COLO668 (cell line): ENCODE results near the gene PGAM2.

ENCODE experiments used
- DNase-seq: peaks from one replicate; lab custom pipeline; 2025; ENCODE audit not compliant: unreplicated experiment; lab: John Stamatoyannopoulos, UW

PGAM2 gene

DNA sequence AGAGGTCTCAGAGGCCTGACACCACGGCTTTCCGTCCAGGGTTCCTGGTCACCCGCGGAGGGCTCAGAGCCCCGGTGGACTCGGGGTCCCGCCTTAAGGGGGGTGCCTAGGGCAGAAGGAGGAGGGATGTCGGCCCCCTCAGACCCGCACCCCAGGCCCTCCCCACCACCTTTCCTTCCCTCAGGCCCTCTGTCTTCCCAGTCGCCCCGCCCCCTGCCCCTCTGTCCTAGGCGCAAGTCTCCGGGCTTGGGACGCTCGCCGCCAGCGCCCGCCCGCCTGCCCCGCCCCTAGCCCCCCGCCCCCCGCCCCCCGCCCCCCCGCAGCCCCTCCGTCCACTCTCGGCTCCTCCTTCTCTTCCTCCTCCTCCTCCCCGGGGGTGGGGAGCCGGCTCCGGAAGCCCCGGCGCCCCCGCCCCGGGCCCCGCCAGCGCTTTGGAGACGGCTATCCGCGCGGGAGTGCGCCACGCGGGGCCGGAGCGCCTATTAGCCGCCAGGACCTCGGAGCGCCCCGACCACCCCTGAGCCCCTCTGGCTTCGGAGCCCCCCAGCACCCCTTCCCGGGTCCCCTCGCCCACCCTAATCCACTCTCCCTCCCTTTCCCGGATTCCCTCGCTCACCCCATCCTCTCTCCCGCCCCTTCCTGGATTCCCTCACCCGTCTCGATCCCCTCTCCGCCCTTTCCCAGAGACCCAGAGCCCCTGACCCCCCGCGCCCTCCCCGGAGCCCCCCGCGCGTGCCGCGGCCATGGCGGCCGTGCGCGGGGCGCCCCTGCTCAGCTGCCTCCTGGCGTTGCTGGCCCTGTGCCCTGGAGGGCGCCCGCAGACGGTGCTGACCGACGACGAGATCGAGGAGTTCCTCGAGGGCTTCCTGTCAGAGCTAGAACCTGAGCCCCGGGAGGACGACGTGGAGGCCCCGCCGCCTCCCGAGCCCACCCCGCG lies 38.8 kb upstream of the PGAM2 start, which contains the start of gene AEBP1:
AEBP1 (plus strand) TSS at position 423 of the 937 bp plus-strand sequence; CDS start at position 744, 321 bp downstream.
- DNase-seq = no peak

DNA sequence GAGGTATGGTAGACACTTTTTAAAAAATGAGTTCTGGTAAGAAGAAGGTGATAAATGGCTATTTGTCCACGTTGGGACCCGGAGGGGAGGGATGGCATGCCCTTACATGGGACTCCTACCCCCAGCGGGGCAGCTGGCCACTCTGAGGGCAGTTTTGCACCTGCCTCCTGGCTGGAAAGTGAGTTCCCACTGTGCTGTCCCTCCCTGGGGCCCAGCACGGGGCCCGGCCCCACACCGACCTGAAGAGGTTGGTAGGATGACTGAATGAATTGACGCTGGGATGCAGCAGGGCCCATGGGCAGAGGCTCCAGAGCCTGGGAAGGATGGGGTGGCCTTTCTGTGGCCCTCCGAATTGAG lies 38.2 kb upstream of the PGAM2 start:
- DNase-seq = no peak

DNA sequence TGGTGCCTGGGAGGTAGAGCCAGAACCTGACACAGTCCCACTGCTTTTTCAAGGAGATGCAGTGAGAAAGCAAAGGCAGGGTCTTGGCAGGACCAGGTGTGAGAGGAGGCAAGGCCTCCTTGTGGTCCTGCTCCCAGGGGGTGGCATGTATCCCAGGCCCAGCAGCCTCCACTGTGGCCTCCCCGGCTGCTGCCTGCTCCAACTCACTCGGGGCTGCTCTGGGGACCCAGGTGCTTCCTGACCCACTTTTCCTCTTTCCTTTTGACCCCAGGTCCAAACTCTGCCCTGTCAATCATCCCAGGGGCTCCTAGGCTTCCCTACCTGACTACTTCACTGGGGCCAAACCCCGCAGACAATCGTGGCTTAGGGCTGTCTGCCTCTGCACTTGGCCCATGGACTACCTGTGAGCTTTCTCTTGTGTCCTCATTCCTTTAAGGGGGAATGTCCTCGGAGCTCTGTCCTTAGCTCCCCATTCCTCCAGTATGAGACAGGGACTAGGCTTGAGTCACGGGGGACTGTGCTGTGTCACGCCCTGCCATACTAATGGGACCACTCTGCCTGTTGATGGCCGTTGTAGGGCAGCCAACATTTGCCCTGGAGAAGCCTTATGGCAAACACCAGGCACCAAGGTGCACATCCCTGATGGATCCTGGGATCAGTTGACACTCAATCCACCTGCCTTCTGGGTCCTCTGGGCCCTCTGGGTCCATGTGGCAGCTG lies 37.6 kb upstream of the PGAM2 start:
- DNase-seq = no peak

DNA sequence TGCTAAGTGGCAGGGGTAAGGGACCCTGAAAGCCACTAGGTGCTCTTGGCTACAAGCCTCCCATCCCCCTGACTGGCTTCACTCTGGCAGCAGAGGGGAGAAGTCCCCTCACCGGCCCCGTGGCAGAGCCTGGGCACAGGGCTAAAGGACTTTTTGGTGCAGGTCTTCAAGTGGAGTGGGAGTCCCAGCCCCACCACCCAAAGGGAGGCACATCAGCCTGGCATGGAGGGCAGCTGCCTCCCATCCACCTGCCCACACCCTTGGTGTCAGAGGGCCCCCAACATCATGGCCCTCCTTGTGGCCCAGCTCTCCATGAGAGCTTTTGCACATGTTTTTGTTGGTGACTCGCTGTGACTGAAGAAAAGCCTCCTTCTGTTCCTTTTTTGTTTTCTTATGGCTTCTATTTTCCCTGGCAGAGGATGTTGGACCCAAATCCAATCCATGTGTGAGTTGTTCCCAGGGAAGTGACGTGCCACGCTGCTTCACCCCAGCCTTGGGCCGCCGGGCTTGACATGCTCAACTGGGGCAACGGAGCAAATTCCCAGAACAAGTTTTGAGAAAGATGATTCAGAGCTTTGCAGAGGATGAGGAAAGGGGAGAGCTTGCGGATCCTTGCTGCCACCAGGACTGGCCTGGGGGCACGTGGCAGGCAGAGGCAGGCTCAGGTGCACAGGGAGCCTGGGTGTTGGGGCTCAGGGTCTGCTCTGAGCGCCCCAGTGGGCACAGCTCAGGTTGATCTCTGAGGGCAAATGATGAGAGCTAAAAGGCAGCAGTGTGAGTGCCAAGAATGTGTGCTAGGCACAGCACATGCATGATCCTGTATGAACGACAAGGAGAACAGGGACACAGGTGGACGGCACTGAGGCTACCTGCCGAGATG lies 36.8 kb upstream of the PGAM2 start:
- no peak for DNase-seq

DNA sequence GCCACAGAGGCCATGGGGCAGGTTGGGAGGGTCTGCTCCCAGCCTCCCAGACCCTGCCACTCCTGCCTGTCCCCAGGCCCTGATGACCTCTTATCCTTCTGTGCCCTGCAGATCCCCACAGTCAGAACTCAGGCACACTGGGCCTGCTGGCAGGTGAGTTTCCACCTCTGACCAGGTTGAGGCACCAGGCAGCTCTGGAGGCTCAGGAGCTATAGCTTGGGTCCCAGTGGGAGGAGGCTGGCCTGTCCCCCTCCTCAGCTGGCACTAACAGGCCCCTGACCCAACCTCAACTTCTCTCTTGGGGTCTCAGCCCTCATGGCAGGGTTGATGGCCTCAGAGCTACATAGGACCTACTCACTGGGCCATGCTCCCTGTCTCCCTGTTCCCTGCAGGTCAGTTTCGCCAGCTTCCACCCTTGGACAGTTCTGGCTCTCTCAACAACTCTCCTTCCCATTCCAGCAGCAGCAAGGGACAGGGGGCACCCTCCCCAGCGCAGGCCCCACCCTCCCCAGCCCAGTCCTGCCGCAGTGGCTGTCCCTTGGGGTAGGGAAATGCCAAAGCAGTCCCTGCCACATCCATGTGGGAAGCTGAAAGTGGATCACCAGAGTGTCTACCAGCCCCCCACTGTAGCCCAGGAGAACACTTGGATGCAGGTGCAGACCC lies 36.1 kb upstream of the PGAM2 start:
- no peak for DNase-seq

DNA sequence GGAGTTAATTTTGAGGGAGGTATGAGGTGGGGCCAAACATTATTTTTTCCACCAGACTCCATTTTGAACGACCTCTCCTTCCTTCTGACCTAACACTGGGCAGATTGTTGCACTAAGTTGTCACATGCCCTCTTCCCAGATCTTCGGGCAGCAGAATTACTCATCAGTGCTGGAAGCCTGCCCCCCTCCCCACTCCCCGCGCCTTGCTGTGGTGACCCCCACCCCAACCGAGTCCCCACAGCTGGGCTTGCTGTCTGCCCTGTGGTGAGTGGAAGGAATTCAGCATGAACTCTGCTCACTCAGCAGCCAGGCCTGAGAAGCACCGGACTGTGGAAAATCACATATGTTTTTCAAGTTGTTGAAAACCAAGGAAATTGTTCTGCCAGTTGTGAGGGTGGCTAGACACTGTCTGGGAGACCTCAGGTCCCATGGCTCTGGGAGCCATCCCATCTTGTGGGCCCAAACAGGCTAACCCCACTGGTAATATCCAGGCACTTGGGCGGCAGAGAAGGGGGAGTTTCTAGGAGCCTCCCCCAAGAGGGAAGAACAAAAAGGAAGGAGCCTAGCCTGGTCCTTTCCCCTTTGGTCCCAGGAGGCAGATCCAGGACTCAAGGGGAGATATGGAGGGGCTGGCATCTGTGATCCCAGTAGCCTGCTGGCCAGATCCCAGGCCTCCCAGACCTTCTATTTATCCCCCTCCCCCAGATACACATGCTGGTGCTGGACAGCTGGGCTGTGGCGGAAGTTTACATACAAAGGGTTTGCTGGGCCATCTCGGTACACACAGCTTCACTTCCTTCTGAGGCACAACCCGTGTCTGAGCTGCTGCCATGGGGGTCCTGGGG lies 35.3 kb upstream of the PGAM2 start:
- DNase-seq = no peak

DNA sequence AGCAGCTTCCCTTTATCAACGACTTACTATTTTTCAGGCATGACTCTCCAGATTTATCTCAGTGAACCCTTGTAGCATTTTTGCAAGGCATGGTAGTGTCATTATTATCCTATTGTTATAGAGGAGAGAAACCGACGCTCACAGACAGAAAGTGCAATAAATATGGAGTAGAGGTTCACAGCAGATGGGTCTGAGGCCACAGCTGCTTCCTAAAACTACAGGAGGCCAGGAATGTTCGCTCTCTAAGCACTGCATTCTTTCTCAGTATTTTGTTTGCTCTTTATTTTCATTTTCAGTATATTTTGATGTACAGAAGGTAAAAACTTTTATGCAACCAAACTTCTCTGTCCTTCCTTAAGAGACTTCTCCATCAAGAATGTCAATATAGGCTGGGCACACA lies 34.3 kb upstream of the PGAM2 start:
- no peak for DNase-seq

DNA sequence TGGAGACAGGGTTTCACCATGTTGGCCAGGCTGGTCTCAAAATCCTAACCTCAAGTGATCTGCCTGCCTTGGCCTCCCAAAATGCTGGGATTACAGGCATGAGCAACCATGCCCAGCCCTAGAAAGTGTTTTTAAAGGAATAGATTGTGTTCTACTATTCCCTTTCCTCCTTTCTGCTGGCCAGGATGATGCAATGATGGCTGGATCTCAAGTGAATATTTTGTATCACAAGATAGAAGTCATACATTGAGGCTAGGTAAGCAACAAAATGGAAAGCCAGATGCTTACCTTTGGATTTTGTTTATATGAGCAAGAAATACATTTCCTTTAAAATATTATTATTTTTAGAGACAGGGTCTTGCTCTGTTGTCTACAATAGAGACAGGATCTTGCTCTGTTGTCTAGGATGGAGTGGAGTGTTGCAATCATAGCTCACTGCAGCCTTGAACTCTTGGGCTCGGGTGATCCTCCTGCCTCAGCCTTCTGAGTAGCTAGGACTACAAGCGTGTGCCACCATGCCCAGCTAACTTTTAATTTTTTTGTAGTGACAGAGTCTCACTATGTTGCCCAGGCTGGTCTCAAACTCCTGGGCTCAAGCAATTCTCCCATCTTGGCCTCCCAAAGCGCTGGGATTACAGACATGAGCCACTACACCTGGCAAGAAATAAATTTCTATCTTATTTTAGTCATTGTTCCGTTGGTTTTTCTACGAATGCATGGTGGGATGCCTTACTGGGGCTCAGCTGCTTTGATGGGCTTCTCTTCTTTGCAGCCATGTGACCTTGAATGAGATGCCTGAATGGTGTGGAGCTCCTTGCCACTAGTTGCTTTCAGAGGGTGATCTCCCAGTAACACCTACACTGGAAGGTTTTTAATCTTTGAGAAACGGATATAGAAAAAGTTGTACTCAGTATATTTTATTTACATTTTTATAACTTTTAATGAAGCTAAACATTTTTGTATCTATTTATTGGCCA lies 33.0 kb upstream of the PGAM2 start:
- DNase-seq = no peak

DNA sequence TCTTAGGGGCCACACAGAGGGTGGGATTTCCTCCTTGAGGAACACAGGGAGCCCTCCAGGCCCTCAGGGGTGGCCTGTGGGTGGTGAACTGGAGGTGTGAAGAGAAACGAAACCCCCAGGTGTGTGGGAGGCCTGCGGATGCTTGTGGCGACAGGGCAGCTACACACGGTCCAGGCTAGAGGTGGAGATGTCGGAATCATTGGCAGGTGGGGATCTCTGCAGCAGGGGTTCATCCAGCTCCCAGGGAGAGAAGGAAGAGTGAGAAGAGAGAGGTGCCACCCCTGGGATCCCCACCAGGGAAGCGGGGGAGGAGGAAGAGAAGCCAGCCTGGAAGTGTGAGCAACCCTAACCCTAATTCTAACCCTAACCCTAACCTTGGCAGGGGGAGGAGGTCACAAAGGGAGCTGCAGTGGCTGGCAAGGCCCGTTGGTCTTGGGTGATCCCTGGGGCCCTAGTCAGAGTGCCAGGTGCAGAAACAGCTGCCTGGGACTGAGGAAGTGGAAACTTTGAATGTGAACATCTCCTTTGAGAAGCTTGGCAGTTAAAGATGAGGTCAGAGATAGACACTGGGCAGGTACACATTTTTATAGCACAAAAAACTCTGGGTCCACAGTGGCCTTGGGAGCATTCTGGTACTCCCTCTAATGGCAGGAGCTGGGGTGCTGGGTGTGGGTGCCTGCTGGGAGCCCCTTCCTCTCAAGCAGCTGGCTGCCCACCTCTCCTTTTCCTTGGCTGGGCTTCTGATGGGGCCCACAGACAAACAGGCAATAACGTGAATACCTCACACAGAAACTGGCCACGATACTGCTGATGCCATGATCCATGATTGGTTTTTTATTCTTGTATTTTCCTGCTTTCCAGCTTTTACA lies 31.9 kb upstream of the PGAM2 start:
- DNase-seq = no peak

DNA sequence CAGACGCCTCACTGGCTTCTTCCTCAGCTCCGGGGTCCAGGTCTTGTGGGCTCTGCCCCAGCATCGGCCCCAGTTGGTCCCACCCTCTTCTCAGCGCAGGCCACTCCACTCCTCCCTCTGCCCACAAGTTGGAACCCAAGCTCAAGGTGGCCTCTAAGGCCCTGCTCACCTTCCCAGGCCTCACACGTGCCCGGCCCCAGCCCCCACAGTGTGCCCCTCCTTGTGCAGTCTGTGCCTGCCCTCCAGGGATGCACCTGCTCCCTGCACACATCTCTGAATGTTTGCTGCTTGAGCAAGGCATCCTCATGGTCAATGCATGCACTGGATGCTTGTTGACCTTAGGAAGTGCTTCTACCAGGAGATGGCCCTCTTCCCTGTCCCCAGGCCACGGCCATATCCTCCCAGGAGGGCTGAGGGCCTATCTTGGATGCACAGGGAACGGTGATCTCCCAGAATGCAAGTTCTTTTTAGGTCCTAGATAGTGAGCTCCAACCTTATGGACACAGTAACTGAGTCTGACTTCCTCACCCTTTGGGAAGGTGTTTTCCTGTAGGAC lies 31.0 kb upstream of the PGAM2 start:
- DNase-seq = no peak

DNA sequence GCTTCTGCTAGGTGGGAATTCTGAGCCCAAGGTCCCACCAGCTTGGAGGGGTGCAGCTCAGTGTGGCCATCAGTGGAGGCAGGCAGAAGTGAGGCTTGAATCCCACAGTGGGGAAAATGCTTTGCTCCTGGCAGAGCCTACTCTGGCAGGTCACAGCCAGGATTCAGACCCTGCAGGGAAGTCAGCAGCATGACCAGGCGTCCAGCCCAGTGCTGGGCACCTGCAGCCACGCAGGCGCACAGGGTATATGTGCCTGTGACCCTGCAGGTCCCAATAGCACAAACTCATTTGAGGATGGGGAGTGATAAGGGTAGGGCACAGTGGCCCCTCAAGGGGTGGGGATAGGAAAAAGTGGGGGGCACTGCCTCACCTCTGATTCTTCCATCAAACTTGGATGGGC lies 30.4 kb upstream of the PGAM2 start:
- DNase-seq = no peak

DNA sequence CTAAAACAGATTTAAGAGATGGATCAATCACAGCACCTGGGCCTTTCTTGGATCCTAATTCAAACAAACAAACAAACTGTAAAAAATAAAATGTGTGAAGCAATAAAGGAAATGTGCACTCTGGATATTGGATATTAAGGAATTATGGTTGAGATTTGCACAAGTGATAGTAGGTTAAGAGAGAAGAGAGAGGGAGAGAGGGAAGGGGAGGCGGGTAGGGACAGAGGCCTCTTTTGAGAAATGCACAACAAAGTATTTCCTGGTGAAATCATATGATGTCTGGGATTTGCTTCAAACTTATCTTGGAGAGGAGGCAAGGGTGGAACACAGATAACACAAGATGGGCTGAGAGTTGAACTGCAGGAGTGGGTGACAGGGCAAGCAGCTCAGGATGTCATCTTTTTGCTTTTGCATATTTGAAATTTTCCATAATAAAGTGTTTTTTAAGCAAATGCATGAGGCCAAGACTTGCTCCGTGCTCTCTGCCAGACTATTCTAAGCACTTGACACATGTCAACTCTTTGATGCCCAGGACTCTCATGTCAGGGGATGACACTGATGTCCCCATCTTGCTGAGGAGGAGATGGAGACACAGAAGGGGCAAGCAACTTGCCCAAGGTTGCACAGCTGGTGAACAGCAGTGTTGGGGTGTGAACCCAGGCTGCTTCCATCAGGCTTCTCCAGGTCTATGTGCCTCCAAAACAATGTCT lies 29.7 kb upstream of the PGAM2 start:
- DNase-seq = no peak

DNA sequence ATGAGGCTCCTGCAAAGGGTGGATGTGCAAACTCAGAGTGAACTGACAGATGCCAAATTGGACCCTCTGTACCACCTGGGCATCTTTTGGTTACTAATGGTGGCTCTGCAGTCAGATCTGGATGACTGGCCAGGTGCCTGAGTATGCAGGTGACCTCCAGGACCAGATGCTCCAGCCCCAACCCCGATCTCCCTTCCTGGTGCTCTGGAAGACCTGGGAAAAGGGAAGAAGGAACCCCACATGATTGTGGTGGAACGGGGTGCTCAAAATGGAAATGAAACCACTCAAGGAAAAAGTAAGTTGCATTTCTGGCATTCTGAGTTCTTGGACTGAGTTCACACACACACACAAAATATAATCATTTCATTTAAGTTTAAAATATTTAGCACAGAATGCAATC lies 29.0 kb upstream of the PGAM2 start:
- DNase-seq = no peak

DNA sequence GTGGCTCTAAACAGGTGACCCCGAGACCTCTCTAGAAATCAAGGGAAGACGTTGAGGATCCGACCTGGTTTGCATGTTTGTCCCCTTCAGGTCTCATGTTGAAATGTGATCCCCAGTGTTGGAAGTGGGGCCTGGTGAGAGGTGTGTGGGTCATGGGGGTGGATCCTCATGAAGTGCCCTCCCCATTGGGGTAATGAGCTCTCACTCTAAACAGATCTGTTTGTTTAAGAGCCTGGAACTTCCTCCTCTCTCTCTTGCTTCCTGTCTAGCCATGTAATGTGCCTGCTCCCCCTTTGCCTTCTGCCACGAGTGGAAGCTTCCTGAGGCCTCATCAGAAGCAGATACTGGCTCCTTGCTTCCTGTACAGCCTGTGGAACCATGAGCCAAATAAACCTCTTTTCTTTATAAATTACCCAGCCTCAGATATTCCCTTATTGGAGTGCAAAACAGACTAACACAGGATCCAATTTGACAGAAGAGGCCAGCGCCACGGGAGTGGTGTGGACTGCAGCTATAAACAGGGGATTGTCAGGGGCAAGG lies 27.8 kb upstream of the PGAM2 start:
- DNase-seq = no peak

DNA sequence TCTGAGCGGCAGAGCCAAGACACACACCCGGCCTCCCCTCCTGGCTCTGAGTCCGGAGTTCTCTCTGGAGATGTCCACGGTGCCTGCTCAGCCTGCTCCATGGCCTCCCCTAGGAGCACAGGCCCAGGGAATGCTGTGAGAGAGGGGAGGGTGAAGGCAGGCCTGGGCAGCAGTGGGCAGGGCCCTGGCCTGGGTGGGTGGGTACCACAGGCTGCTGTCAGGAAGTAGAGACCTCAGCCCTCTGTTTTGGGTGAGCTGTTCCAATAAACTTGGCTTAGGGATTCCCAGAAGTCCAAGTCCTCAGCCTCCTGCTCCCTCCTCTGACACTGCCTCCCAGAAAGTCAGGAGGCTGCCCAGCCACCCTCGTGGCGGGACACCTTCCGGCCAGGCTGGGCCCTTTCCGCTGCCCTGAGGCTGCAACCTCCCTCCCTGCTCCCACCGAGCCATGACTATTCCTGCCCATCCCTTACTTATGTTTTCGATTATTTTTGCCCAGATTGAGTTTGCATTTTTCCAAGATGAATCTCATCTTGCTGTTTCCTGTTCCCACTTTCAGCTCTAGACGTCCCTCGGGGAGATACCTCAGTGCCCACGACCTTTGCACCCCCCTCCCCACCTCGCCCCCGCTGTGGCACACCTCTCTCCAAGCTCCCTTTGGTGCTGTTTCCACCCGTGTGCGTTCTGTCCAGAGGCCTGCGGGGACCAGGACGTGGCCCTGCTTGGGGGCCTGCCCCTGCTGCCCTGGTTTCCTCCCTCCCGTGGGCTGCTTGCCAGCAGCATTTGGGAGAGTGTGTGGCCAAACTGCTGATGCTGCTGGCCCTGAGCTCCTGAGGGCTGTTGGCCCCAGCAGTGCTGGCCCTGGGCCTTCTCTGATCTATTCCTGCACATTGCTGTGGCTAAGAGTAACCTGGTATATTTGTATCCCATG lies 22.8 kb upstream of the PGAM2 start:
- DNase-seq = no peak

DNA sequence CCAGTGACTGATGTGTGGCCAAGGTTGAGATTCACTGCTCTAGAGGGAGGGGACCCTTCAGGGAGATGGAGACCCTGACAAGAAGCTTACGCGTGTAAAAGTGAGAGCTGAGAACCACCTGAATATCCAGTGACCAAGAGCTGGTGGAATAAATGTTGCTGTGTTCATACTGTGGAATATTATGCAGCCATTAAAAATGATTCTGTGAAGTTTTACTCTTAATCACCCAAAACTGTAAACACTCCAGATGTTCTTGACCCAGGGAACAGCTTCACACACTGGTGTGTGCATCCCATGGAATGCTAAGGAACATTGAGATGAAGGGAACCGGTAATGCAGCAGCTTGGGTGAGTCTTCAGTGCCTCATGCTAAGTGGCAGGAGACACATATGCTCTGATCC lies 21.3 kb upstream of the PGAM2 start:
- no peak for DNase-seq
